Ishikawa (cell line): ENCODE measurements around the gene HSP90AB1.

ENCODE experiments used
- CEBPB ChIP-seq: IDR thresholded peaks from 2 replicates; pipeline ENCODE4 v1.6.1; 2012
- EGR1 ChIP-seq: IDR thresholded peaks from 2 replicates; pipeline ENCODE4 v1.6.1; 2012
- EP300 ChIP-seq: IDR thresholded peaks from 2 replicates; pipeline ENCODE4 v1.6.1; 2012; ENCODE audit warnings: borderline replicate concordance
- MAX ChIP-seq: IDR thresholded peaks from 2 replicates; pipeline ENCODE4 v1.6.1; 2012
- RAD21 ChIP-seq: IDR thresholded peaks from 2 replicates; pipeline ENCODE4 v1.6.1; 2012; ENCODE audit warnings: low read depth
- TAF1 ChIP-seq: IDR thresholded peaks from 2 replicates; pipeline ENCODE4 v1.6.1; 2012; ENCODE audit warnings: low read depth, mild to moderate bottlenecking
- TCF12 ChIP-seq: IDR thresholded peaks from 2 replicates; pipeline ENCODE4 v1.6.1; 2012; ENCODE audit warnings: low read depth

GRCh38 chr6:44258325-44258863 is 11.5 kb downstream of the HSP90AB1 start:
- TF ChIP-seq TAF1, result no peak
- TF ChIP-seq MAX, result no peak
- no peak for TF ChIP-seq EP300
- no peak for TF ChIP-seq RAD21
- no peak for TF ChIP-seq CEBPB
- no peak for TF ChIP-seq EGR1
- TF ChIP-seq TCF12, result no peak
